Measurements from ENCODE around the gene ANGPTL1.

The ANGPTL1 gene

DNA sequence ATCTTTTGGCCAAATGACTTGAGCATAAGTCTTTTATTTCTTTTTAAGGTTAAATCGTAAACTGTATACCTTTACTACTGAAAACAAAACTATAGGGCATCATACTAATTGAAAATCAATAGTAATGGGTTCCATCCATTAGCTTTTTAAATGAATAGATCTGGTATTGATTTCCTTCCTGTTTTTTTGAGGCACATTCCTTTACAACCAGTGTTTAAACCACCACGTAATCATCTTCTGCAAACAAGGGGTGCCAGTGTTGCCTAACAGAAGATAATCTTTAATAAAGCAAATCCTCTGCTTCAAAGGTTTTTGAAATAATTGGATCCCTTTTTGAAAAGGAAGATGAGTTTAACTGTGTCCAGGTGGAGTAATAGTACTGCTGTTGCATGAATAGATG is 48.7 kb upstream of the ANGPTL1 start:
- Histone ChIP-seq H3K4me1 (ENCODE audit: control insufficient read depth, insufficient read depth, low read length) (no peaks in the 10 kb centered on the region), H3K9me3 (ENCODE audit: control insufficient read depth, insufficient read depth, low read depth, low read length) (no peaks in the 10 kb centered on the region), H3K4me3 (ENCODE audit: low read depth, low read length) (no peak overlapping the region), H3K27ac (ENCODE audit: extremely low read depth, low read depth, low read length) (no peak overlapping the region), H3K36me3 (ENCODE audit: control insufficient read depth in 2 of 2, insufficient read depth in 1 of 2, low read length in 2 of 2) (peaks cover 0 to 6% of the 10 kb centered on the region in 2 experiments; a peak in 2 of 3 replicates)
- CTCF ChIA-PET = no interaction called here
- TF ChIP-seq WT1 (tag by site-specific recombination; IDR thresholded peaks at IDR 0.05) = no peak
- no peak for TF ChIP-seq ZNF174 (tag by site-specific recombination; IDR thresholded peaks at IDR 0.05)
- TF ChIP-seq ZBTB49 (tag by site-specific recombination; IDR thresholded peaks at IDR 0.05; ENCODE audit: low read depth) = no peak
- no peak for TF ChIP-seq SP2 (tag by site-specific recombination; IDR thresholded peaks at IDR 0.05)
- no peak for TF ChIP-seq ZNF530 (tag by site-specific recombination; IDR thresholded peaks at IDR 0.05; ENCODE audit: low read depth)
- no peak for TF ChIP-seq KLF7 (tag by site-specific recombination; IDR thresholded peaks at IDR 0.05; ENCODE audit: borderline replicate concordance)
- TF ChIP-seq ZSCAN30 (tag by site-specific recombination; IDR thresholded peaks at IDR 0.05) = no peak
- no peak for TF ChIP-seq SP7 (tag by site-specific recombination; IDR thresholded peaks at IDR 0.05)
- TF ChIP-seq ZNF37A (tag by site-specific recombination; IDR thresholded peaks at IDR 0.05) = no peak
- TF ChIP-seq ZNF529 (tag by site-specific recombination; IDR thresholded peaks at IDR 0.05; ENCODE audit: insufficient replicate concordance) = no peak
- no peak for TF ChIP-seq KLF1 (tag by site-specific recombination; IDR thresholded peaks at IDR 0.05)
- TF ChIP-seq, protein P1, sequence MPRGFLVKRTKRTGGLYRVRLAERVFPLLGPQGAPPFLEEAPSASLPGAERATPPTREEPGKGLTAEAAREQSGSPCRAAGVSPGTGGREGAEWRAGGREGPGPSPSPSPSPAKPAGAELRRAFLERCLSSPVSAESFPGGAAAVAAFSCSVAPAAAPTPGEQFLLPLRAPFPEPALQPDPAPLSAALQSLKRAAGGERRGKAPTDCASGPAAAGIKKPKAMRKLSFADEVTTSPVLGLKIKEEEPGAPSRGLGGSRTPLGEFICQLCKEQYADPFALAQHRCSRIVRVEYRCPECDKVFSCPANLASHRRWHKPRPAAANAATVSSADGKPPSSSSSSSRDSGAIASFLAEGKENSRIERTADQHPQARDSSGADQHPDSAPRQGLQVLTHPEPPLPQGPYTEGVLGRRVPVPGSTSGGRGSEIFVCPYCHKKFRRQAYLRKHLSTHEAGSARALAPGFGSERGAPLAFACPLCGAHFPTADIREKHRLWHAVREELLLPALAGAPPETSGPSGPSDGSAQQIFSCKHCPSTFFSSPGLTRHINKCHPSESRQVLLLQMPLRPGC (tag by site-specific recombination; IDR thresholded peaks at IDR 0.05) = no peak
- POLR2A ChIA-PET = no interaction called here

DNA sequence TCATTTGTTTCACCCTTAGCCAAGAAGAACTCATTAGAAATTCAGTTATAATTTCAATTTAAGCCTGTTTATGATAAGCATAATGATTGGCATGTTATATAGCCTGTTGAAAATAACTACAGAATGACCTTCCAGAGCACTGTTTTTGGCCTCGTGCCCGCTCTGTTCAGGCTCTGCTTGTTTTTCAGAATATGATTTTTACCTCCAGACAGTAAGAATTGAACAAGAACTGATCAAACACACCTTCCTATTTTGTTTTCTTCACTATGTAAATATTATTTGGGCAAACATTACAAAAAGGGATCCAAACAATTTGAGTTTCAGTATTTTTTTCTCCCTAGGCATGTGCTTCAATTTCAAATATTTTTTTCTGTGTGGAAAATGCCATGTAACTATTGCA is 48.1 kb upstream of the ANGPTL1 start:
- Histone ChIP-seq H3K4me1 (ENCODE audit: control insufficient read depth, insufficient read depth, low read length) (no peaks in the 10 kb centered on the region), H3K9me3 (ENCODE audit: control insufficient read depth, insufficient read depth, low read depth, low read length) (no peaks in the 10 kb centered on the region), H3K4me3 (ENCODE audit: low read depth, low read length) (no peak overlapping the region), H3K27ac (ENCODE audit: extremely low read depth, low read depth, low read length) (no peak overlapping the region), H3K36me3 (ENCODE audit: control insufficient read depth in 2 of 2, insufficient read depth in 1 of 2, low read length in 2 of 2) (peaks cover 0 to 6% of the 10 kb centered on the region in 2 experiments; a peak in 2 of 3 replicates)
- CTCF ChIA-PET = no interaction called here
- TF ChIP-seq KLF9 (tag by site-specific recombination; IDR thresholded peaks at IDR 0.05; ENCODE audit: low read depth) (no peak), ZBTB48 (tag by site-specific recombination; IDR thresholded peaks at IDR 0.05) (no peak), ZNF335 (tag by site-specific recombination; conservative IDR thresholded peaks at IDR 0.05) (no peak), ZNF404 (tag by site-specific recombination; IDR thresholded peaks at IDR 0.05) (no peak), ZNF670 (tag by site-specific recombination; IDR thresholded peaks at IDR 0.05; ENCODE audit: low read depth) (no peak), ZNF544 (tag by site-specific recombination; IDR thresholded peaks at IDR 0.05) (no peak), ZNF37A (tag by site-specific recombination; IDR thresholded peaks at IDR 0.05) (no peak), KLF10 (tag by site-specific recombination; IDR thresholded peaks at IDR 0.05) (no peak), ZNF747 (tag by site-specific recombination; IDR thresholded peaks at IDR 0.05) (no peak), ZNF473 (tag by site-specific recombination; IDR thresholded peaks at IDR 0.05) (no peak), ZNF121 (tag by site-specific recombination; IDR thresholded peaks at IDR 0.05) (no peak), ZIC2 (tag by site-specific recombination; IDR thresholded peaks at IDR 0.05) (no peak), ZNF701 (tag by site-specific recombination; IDR thresholded peaks at IDR 0.05) (no peak), ZNF571 (tag by site-specific recombination; IDR thresholded peaks at IDR 0.05) (no peak), ZNF132 (tag by site-specific recombination; IDR thresholded peaks at IDR 0.05; ENCODE audit: borderline replicate concordance) (no peak), ZNF280D (tag by site-specific recombination; IDR thresholded peaks at IDR 0.05) (no peak), GLI2 (tag by site-specific recombination; IDR thresholded peaks at IDR 0.05; ENCODE audit: borderline replicate concordance, low read depth) (no peak)
- TF ChIP-seq, protein P2, sequence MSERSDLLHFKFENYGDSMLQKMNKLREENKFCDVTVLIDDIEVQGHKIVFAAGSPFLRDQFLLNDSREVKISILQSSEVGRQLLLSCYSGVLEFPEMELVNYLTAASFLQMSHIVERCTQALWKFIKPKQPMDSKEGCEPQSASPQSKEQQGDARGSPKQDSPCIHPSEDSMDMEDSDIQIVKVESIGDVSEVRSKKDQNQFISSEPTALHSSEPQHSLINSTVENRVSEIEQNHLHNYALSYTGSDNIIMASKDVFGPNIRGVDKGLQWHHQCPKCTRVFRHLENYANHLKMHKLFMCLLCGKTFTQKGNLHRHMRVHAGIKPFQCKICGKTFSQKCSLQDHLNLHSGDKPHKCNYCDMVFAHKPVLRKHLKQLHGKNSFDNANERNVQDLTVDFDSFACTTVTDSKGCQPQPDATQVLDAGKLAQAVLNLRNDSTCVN (tag by site-specific recombination; optimal IDR thresholded peaks at IDR 0.05) = no peak
- POLR2A ChIA-PET = no interaction called here

Measured in HEK293 (cell line).